Loucy (cell line): Measurements from ENCODE around the gene MOAP1.
"Not testable (repeated sequence)": the region's sequence is repeated elsewhere in the genome, so short reads cannot be mapped to it uniquely, and the experiment has no call there.

Experiments
- H2AFZ ChIP-seq: fragments of 200-600 bp; sonication (generic); 2 replicates; pipeline ENCODE4 v1.6.0; 2016; ENCODE audit warnings: antibody characterized with exemption, mild to moderate bottlenecking, low read length, moderate library complexity
- H3F3A ChIP-seq: fragments of 200-600 bp; 2 replicates; pipeline ENCODE4 v1.6.0; 2016; ENCODE audit warnings: antibody characterized with exemption, low read depth, mild to moderate bottlenecking
- H3K27me3 ChIP-seq: fragments of 200-600 bp; sonication (generic); 2 replicates; pipeline ENCODE4 v1.6.1; 2014; ENCODE audit warnings: low read length, mild to moderate bottlenecking; ENCODE audit not compliant: insufficient read depth, poor library complexity, severe bottlenecking
- H3K36me3 ChIP-seq: fragments of 200-600 bp; sonication (generic); 2 replicates; pipeline ENCODE4 v1.6.1; 2016; ENCODE audit warnings: low read length; ENCODE audit not compliant: insufficient read depth
- H3K4me1 ChIP-seq: fragments of 200-600 bp; sonication (generic); 2 replicates; pipeline ENCODE4 v1.5.1; 2014; ENCODE audit warnings: low read length, mild to moderate bottlenecking; ENCODE audit not compliant: insufficient read depth, poor library complexity, severe bottlenecking
- H3K4me2 ChIP-seq: fragments of 200-600 bp; sonication (generic); 2 replicates; pipeline ENCODE4 v1.6.0; 2014; ENCODE audit warnings: antibody characterized with exemption, low read length, low read depth, mild to moderate bottlenecking; ENCODE audit not compliant: poor library complexity, severe bottlenecking
- H3K4me3 ChIP-seq: fragments of 200-600 bp; sonication (generic); 2 replicates; pipeline ENCODE4 v1.5.1; 2014; ENCODE audit warnings: low read length, mild to moderate bottlenecking, mixed read lengths; ENCODE audit not compliant: poor library complexity, severe bottlenecking
- H3K79me2 ChIP-seq: fragments of 200-600 bp; sonication (generic); 2 replicates; pipeline ENCODE4 v1.6.1; 2014; ENCODE audit warnings: low read length; ENCODE audit not compliant: insufficient read depth
- H3K9ac ChIP-seq: fragments of 200-600 bp; sonication (generic); 2 replicates; pipeline ENCODE4 v1.6.0; 2014; ENCODE audit warnings: mild to moderate bottlenecking, low read depth, low read length, moderate library complexity; ENCODE audit not compliant: poor library complexity, severe bottlenecking
- H3K9me2 ChIP-seq: fragments of 200-600 bp; sonication (generic); replicated peaks from 2 replicates; pipeline ENCODE4 v1.6.1; 2016; ENCODE audit warnings: low read depth, low read length, mixed read lengths
- H3K9me3 ChIP-seq: fragments of 200-600 bp; sonication (generic); 2 replicates; pipeline ENCODE4 v1.6.1; 2014; ENCODE audit warnings: mild to moderate bottlenecking, antibody characterized with exemption, low read length, low read depth; ENCODE audit not compliant: insufficient read depth
- H4K20me1 ChIP-seq: fragments of 200-600 bp; sonication (generic); 2 replicates; pipeline ENCODE4 v1.6.0; 2014; ENCODE audit warnings: antibody characterized with exemption, low read length, mild to moderate bottlenecking; ENCODE audit not compliant: insufficient read depth, poor library complexity, severe bottlenecking
- CTCF ChIP-seq: fragments of 200-600 bp; sonication (generic); conservative IDR thresholded peaks from 2 replicates; pipeline ENCODE4 v1.5.1; 2014; ENCODE audit warnings: mild to moderate bottlenecking, antibody characterized with exemption, low read length
- EZH2phosphoT487 ChIP-seq: fragments of 200-600 bp; IDR thresholded peaks from 2 replicates; pipeline ENCODE4 v1.6.1; 2018; ENCODE audit warnings: antibody characterized with exemption, mild to moderate bottlenecking, moderate library complexity, borderline replicate concordance

Gene MOAP1

GRCh38 chr14:93142854-93143652, 41.6 kb downstream of the MOAP1 start:
- H3K9me3 ChIP-seq = no peaks in the 10 kb centered on the region
- no peaks in the 10 kb centered on the region for H3K27me3 ChIP-seq
- H3K36me3 ChIP-seq = no peaks in the 10 kb centered on the region
- H4K20me1 ChIP-seq = no peaks in the 10 kb centered on the region
- H3F3A ChIP-seq = no peaks in the 10 kb centered on the region
- no peak overlapping the region for H2AFZ ChIP-seq
- no peak overlapping the region for H3K4me2 ChIP-seq
- no peaks in the 10 kb centered on the region for H3K4me1 ChIP-seq
- no peaks in the 10 kb centered on the region for H3K9me2 ChIP-seq
- H3K9ac ChIP-seq = no peak overlapping the region
- H3K79me2 ChIP-seq = no peaks in the 10 kb centered on the region
- H3K4me3 ChIP-seq = no peak overlapping the region
- TF ChIP-seq CTCF (no peak), EZH2phosphoT487 (no peak)

- H3K9me2 ChIP-seq = no peaks in the 10 kb centered on the region
- no peaks in the 10 kb centered on the region for H3K36me3 ChIP-seq
- H4K20me1 ChIP-seq = no peaks in the 10 kb centered on the region
- no peak overlapping the region for H2AFZ ChIP-seq
- H3K9me3 ChIP-seq = no peaks in the 10 kb centered on the region
- H3K79me2 ChIP-seq = no peaks in the 10 kb centered on the region
- no peaks in the 10 kb centered on the region for H3K4me1 ChIP-seq
- H3K9ac ChIP-seq = no peak overlapping the region
- H3K4me3 ChIP-seq = no peak overlapping the region
- H3K4me2 ChIP-seq = no peak overlapping the region
- no peaks in the 10 kb centered on the region for H3F3A ChIP-seq
- H3K27me3 ChIP-seq = no peaks in the 10 kb centered on the region
- TF ChIP-seq EZH2phosphoT487 = no peak
- no peak for TF ChIP-seq CTCF
Measured at GRCh38 chr14:93137864-93138263, 46.8 kb downstream of the MOAP1 start.

GRCh38 chr14:93136508-93136907, 48.2 kb downstream of the MOAP1 start:
- not testable (repeated sequence) for H3K4me3 ChIP-seq, H4K20me1 ChIP-seq, H3K9me3 ChIP-seq, H3K4me1 ChIP-seq, H3K4me2 ChIP-seq, H3K27me3 ChIP-seq, H3F3A ChIP-seq, H2AFZ ChIP-seq, H3K79me2 ChIP-seq, H3K9ac ChIP-seq, H3K9me2 ChIP-seq, H3K36me3 ChIP-seq

GRCh38 chr14:93136009-93136408, 48.7 kb downstream of the MOAP1 start:
- Histone ChIP-seq H3K36me3 (no peaks in the 10 kb centered on the region), H3K9me2 (no peaks in the 10 kb centered on the region), H3F3A (no peaks in the 10 kb centered on the region), H3K9ac (no peak overlapping the region), H3K4me1 (no peaks in the 10 kb centered on the region), H3K4me2 (no peak overlapping the region), H3K4me3 (no peak overlapping the region), H4K20me1 (no peaks in the 10 kb centered on the region), H3K9me3 (no peaks in the 10 kb centered on the region), H2AFZ (no peak overlapping the region), H3K79me2 (no peaks in the 10 kb centered on the region), H3K27me3 (no peaks in the 10 kb centered on the region)
- TF ChIP-seq CTCF (no peak), EZH2phosphoT487 (no peak)
